HG02973 (cell line): ENCODE data around the gene LONP2.
"Not testable (repeated sequence)": the region's sequence is repeated elsewhere in the genome, so short reads cannot be mapped to it uniquely, and the experiment has no call there.

ENCODE experiments used
- ATAC-seq: cut with Tn5 transposase; IDR thresholded peaks from one replicate; pipeline ENCODE4 v1.9.1; 2021; ENCODE audit warnings: moderate library complexity; ENCODE audit not compliant: unreplicated experiment

Gene LONP2

DNA sequence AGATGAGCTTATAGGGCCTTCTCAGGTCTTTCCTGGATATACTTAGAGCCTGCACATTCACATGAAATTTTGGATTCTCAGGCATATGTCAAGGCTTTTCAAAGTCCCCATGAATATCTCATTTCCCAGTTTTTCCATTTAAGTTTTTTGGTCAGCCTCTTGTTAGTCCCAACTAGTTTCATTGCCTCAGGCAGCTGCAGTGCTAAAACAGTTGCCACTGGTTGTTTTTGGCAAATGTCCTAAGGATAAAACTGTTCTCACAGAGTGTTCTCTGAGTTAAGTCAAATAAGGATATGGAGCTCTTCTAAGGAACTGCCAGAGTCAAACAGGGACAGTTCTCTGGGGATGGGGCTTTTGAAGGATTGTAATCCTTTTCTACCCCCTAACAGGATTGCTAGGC is 43.1 kb downstream of the LONP2 start:
- ATAC-seq: no peak

DNA sequence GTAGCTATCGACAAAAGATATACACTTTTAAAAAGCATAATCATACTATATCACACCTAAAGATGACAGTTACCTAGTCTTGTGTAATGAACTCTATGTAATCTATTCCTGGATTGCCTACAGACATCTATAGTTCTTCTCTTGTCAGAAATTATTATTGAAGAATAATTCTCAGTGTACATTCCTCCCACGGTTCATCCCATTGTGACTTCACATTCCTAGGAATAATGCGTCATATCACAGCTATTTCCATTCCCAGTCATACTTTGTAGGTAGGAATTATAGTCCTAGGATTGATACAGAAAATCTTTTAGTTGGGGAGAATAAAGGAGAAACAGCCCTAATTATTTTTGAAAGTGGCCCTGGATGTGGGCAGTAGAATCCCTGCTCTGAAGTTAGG is 47.2 kb downstream of the LONP2 start:
- no peak for ATAC-seq

DNA sequence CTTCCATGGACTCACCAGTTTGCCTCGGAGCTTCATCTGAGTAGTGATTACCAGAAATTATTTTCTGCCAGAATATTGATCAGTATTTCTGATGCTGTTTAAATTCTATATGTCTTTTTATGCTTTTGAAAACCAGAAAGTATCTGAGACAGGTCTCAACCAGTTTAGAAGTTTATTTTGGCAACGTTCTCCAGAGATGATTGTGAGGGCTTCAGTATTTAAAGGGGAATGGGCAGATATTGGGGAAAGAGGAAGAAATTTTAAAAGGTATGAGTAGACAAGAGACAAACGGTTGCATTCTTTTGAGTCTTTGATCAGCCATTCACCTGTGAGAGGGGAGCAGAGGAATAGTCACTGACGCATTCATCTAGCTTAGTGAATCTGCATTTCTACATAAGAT is 47.7 kb downstream of the LONP2 start:
- ATAC-seq: no peak

DNA sequence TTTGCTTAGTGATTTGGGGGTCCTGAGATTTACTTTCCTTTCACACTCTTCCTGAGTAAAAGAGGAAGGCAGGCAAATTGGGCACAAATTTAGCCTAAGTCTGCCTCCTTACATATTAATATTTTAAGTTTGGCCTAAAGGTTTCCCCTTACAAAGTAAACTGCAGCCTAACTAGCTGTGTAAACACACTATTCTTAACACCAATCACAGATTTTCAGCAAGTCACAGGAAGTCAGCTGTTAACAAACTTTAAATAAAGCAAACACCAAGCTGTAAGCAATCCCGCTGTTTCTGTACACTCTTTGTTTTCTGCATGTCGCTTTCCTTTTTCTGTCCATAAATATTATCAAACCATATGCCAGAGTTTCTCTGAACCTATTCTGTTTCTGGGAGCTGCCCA is 48.4 kb downstream of the LONP2 start:
- no peak for ATAC-seq

DNA sequence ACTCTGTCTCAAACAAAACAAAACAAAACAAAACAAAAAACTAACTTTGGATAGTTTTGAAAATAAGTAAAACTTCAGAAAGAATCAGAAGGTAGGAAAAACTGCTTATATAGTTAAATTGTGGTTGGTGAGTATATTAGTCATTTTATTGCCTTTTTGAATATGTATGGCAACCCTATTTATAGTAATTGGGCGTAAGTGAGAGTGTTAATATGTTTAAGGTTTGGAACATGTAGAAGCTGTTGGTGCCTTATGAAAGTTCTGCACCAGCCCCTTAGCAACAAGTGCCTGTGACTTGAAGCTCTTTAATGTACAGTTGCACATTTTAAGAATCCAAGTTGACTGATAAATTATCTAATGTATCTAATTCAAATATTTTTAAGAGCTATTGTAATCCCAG is 50.6 kb downstream of the LONP2 start:
- ATAC-seq: no peak

DNA sequence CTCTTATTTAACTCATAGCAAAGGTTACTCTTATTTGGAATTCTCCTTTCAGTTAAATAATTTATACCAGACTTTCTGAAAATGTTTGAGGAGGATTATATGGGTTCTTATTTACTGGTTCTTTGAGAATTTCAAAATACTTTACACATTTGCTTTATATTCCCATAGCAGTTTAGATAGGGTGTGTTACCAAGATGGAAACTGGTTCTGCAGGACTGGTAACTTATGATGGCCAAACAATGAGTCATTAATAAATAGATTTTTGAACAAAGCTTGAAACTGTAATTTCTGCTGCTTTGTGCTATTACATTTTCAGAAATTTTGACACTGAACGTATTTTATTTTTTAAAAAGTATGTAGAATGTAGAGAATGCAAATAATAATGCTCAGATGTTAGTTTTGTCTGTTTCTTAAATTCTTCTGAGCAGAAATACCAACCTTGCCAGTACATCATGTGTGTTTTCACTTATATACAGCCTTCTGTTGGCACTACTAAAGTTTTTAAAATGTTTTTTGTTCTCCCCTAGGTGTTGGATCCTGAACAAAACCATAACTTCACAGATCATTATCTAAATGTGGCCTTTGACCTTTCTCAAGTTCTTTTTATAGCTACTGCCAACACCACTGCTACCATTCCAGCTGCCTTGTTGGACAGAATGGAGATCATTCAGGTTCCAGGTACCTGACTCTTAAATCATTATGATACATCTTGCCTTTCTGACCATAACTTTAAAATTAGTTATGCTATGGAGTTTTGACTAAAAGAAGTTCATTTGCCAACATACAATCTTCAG is 51.6 kb downstream of the LONP2 start:
- ATAC-seq: no peak

DNA sequence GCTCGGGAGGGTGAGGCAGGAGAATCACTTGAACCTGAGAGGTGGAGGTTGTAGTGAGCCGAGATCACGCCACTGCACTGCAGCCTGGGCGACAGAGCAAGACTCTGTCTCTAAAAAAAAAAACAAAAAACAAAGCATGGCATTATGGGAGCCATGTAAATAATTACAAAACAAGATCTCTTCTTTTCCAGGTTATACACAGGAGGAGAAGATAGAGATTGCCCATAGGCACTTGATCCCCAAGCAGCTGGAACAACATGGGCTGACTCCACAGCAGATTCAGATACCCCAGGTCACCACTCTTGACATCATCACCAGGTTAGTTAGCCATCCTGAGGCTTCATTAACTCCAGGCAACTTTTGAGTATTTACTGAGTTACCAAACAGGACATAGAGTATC is 55.4 kb downstream of the LONP2 start:
- no peak for ATAC-seq

DNA sequence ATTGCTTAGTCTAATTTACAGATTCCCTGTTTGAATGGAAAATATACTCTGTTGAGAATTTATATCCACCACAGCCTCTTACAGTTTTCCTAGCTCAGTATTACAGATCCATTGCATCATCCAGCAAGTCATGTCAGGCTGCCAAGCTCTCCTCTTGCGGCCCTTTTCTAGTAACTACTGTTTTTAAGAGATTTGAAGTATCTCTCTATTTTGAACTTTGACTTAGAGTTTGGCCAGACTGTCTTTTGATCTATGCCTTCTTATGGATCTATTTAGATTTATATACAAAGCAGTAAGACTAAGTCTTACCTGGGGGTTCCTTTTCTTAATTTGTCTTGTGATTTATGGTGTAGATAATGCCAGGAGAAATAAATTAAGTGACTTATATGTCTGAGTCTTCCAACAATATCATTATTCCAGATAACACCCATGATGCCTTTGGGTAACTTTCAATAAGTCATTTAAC is 56.3 kb downstream of the LONP2 start:
- ATAC-seq: no peak

DNA sequence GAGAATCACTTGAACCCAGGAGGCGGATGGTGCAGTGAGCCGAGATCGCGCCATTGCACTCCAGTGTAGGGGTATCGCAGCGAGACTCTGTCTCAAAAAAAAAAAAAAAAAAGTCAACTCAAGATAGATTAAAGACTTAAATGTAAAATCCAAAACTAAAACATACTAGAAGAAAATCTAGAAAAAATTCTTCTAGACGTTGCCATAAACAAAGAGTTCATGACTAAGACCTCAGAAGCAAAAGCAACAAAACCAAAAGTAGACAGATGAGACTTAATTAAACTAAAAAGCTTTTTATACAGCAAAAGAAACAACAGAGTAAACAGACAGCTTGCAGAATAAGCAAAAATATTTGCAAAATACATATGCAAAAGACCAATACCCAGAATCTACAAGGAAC is 64.4 kb downstream of the LONP2 start:
- ATAC-seq: no peak

DNA sequence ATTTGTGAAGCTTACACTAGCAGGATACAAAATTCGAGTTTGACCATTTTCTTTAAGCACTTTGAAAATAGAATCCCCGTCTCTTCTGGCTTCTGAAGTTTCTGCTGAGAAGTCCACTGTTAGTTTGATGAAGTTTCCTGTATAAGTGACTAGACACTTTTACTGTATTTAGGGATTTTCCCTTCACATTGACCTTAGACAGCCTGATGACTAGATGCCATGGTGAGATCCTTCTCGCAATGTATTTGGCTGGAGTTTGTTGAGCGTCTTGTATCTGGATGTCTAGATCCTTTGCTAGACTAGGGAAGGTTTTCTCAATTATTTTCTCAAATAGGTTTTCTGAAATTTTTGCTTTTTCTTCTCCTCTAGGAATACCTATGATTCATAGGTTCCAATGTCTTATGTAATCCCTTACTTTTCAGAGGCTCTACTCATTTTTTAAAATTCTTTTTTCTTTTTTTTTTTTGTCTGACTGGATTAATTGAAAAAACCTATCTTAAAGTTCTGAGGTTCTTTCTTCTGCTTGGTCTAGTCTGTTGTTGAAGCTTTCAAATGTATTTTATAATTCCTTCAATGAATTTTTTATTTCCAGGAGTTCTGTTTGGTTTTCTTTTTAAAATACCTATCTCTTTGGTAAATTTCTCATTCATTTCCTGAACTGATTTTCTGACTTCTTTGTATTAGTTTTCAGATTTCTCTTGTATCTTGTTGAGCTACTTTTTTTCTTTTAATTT is 67.0 kb downstream of the LONP2 start:
- no peak for ATAC-seq

DNA sequence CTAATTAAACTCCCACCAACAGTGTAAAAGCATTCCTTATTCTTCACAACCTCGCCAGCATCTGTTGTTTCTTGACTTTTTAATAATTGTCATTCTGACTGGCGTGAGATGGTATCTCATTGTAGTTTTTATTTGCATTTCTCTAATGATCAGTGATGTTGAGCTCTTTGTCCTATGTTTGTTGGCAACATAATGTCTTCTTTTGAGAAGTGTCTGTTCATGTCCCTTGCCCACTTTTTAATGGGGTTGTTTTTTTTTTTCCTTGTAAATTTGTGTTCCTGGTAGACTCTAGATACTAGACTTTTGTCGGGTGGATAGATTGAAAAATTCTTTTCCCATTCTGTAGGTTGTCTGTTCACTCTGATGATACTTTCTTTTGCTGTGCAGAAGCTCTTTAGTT is 69.8 kb downstream of the LONP2 start:
- not testable (repeated sequence) for ATAC-seq

DNA sequence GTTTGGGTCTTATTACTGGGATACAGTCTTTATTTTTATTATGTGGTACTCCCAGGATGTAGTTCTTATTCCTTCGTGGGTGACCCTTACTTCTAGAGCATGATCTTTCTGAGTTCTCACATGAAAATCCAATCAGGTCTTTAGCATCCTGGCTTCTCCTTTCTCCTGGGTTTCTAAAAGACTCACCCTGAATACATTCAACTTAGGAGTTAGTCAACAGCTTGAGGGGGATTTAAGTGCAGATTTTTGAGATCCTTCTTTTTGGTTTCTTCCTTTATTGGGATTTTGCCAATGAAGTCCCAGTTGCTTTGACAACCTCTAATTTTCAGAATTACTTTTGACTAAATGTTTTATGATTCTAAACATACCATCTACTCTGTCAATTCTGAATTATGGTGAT is 72.9 kb downstream of the LONP2 start:
- ATAC-seq: no peak

DNA sequence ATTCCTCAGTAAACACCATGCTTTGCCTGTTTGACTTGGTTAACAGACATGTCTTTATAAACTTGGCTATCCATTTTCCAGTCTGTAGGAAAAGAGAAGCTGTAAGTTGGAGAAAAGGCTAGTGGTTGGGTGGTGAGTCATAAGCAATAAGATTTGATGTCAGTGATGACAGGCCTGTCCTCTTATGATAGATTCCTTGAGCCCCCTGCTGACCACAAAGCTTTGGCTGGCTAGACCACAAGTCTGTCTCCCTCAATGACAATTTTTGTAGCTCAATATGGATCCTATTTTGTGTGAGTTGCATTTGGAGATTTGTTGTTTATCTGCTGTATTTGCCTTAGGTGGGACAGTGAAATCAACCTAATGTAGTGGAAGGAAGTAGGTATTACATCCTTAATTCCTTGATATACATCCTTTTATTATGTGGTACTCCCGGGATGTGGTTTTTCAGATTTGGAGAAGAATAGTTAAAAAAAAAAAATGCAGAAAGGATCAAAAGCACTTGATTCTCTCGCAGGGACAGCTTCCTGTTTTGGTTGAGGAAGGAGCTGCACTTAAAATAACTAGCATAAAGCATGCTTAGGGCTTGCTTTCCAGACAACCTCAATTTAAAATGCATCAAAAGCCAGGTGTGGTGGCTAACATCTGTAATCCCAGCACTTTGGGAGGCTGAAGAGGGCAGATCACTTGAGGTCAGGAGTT is 73.7 kb downstream of the LONP2 start:
- no peak for ATAC-seq

DNA sequence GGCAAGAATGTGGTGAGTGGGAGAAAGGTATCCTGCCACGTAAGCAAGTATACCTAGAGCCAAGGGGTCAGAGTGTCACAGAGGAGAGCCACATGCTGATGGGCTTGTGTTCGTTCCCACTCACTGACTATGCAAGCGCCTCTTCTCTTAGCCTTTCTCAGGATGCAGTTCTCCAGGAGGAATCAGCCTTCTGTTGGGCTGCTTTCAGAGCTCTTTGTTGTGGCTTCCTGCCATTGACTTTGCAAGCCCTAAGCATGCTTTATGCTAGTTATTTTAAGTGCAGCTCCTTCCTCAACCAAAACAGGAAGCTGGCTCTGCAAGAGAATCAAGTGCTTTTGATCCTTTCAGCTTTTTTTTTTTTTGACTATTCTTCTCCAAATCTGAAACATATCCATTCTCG is 74.5 kb downstream of the LONP2 start:
- ATAC-seq: no peak

DNA sequence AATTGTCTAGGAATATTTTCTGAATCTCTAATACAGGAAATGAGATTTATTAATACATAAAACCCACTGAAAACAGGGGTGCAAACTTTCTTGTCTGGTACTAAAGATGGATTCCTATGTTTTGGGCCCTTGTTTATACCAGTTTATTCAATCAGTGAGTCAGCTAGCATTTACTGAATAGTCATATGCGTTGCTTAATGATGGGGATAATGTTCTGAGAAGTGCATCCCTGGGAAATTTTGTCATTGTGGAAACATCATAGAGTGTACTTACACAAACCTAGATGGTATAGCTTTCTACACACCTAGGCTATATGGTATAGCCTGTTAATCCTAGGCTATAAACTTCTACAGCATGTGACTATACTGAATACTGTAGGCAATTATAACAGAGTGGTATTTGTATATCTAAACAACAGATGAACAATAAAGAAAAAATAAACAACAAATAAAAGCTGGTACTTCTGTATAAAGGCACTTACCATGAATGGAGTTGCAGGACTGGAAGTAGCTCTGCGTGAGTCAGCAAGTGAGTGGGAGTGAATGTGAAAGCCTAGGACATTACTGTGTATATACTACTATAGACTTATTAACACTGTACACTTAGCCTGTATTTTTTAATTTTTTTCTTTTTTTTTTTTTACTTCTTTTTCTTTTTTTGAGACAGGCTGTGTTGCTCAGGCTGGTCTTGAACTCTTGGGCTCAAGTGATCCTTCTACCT is 77.4 kb downstream of the LONP2 start:
- ATAC-seq: no peak

DNA sequence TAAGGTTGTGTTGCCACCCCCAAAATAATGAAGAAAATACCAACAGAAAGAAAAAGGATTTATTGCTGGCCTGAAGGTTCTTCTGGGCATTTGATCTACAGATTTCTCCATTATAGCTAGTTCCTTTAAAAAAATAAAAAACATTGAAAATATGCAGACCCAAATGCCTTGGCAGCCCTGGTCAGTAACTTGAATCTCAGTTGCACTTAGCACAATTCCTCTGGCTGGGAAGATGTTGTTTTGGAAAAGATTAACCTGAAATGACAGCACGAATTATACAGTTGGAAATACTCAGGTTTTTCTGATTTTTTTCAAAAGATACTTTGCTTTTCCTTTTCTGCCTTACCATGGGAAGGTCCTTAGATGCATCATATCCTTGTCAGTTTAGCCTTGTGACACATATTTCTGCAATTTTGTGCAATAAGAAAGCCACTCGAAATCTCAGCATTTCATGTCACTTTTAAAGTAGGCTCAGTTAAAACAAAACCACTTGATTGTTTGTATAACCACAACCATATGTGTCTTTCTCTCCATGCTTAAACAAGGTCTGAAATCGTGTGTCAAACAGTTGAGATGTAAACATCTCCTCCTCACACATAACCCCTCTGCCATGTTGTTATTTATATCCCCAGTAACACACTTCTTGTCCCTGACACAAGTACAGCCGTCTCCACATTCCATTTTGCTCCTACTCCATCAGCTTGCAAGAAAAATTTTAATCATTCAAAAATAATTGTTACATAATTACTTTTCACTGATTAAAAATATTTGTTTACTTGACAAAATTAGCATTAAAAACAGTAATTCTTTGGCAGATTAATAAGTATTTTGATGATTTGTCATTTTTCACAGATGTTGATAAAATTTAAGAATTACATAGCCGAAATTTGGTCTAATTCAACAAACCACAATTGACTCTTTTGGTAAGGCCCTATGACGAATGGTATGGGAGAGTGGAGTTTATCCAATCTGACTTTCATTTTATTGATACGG is 80.0 kb downstream of the LONP2 start:
- no peak for ATAC-seq

DNA sequence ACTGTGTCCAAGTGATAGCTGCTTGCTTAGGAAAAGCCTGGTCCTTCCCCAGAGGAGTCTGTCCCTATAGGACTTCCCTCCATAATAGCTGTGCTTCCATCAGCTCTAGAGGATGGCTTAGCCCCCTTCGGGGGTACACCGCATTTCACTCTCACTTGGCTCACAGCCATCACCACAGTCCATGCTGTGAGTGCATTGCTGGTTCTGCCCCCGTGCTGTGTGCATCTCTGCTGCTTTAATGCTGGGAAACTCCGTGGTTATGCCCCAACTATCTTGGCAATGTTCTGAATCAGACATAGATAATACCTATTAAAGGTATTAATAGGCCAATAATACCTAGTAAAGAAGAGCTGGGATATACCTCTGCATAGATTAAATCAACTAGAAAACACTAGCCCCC is 82.8 kb downstream of the LONP2 start:
- ATAC-seq: no peak

DNA sequence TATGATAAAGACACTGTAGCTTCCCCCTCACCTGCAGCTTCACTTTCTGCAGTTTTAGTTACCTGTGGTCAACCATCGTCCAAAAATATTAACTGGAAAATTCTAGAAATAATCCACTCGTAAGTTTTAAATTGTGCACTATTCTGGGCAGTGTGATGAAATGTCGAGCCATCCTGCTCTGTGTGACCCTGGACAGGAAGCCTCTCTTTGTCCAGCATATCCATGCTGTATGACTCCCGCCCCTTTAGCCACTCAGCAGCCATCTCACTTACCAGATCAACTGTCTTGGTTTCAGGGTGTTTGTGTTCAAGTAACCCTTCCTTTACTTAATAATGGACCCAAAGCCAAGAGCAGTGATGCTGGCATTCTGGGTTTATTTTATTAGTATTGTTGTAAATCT is 85.0 kb downstream of the LONP2 start:
- ATAC-seq: no peak

DNA sequence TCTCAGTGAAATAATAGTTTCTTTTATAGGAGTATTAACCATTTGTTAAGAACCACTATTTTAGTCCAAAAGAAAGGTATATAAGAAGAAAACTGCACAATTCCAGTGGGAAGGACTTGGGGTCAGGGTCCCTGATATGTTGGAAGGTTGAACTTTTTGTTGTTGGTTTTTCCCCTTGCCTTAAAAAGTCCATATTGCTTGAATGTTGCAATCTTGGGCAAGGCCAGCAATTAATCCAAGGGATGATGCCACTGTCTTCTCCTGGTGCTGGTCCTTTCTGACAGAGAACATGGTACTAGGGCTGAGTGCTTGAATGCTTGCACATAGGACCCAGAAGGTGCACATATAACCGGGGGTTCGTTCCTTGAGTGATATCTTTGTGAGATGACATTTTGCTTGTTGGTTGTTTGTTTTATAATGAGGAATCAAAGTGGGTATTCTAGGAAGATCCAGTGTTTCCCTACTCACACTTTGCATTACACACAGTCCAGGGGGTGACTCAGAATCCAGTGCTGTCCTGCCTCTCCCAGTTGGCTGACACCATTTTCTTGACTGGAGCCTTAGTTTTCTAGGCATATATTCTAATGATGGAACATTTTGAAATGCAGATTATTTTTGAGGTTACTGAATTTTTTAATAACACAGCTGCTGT is 86.2 kb downstream of the LONP2 start:
- no peak for ATAC-seq

DNA sequence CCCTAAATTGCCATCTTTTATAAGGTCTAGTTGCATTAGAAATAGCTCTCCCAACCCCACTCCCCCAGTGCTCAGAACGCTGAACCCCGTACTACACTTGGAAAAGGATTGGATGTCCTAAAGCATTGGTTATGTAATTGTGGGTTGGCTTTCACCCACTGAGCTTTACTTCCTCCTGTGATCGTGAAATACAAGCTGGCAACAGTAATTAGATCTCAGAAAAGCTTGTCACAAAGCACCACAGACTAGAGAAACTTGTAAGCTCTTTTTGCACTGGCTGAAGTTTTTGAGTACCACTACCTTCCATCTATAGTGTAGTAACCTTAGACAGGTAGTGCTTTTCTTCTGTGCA is 86.7 kb downstream of the LONP2 start:
- no peak for ATAC-seq
